Smooth muscle cell (in vitro differentiated cells): Measurements from ENCODE around the gene TNFAIP1. TPM values are rescaled to one million over a fixed set of nuclear protein-coding genes. Genes with fewer than 3 reads are reported as not detected.

Source experiments
- DNase-seq: peaks from one replicate; lab custom pipeline; 2025; ENCODE audit not compliant: unreplicated experiment; lab: John Stamatoyannopoulos, UW
- H2AFZ ChIP-seq: fragments of 200-600 bp; sonication (generic); 2 replicates; pipeline ENCODE4 v1.6.0; 2016; ENCODE audit warnings: antibody characterized with exemption, low read depth, mild to moderate bottlenecking
- H3F3A ChIP-seq: fragments of 200-600 bp; sonication (generic); 2 replicates; pipeline ENCODE4 v1.6.0; 2017; ENCODE audit warnings: antibody characterized with exemption, low read depth
- H3K27ac ChIP-seq: fragments of 200-600 bp; sonication (generic); 2 replicates; pipeline ENCODE4 v1.5.1; 2016; ENCODE audit warnings: low read depth, mild to moderate bottlenecking
- H3K27me3 ChIP-seq: fragments of 200-600 bp; sonication (generic); 2 replicates; pipeline ENCODE4 v1.6.1; 2016; ENCODE audit warnings: low read depth, mild to moderate bottlenecking
- H3K36me3 ChIP-seq: fragments of 200-600 bp; sonication (generic); 2 replicates; pipeline ENCODE4 v1.5.1; 2016; ENCODE audit warnings: low read depth
- H3K4me1 ChIP-seq: fragments of 200-600 bp; sonication (generic); 2 replicates; pipeline ENCODE4 v1.5.1; 2016; ENCODE audit warnings: low read depth
- H3K4me2 ChIP-seq: fragments of 200-600 bp; sonication (generic); 2 replicates; pipeline ENCODE4 v1.6.0; 2016; ENCODE audit warnings: mild to moderate bottlenecking
- H3K4me3 ChIP-seq: fragments of 200-600 bp; sonication (generic); 2 replicates; pipeline ENCODE4 v1.5.1; 2016; ENCODE audit warnings: mild to moderate bottlenecking
- H3K79me2 ChIP-seq: fragments of 200-600 bp; sonication (generic); 2 replicates; pipeline ENCODE4 v1.6.0; 2016; ENCODE audit warnings: low read depth, mild to moderate bottlenecking
- H3K9ac ChIP-seq: fragments of 200-600 bp; sonication (generic); 2 replicates; pipeline ENCODE4 v1.6.0; 2016; ENCODE audit warnings: low read depth
- H3K9me3 ChIP-seq: fragments of 200-600 bp; sonication (generic); replicated peaks from 2 replicates; pipeline ENCODE4 v1.5.1; 2016; ENCODE audit warnings: low read depth
- H4K20me1 ChIP-seq: fragments of 200-600 bp; sonication (generic); 2 replicates; pipeline ENCODE4 v1.6.0; 2016; ENCODE audit warnings: low read depth
- CTCF ChIP-seq: fragments of 200-600 bp; sonication (generic); IDR thresholded peaks from 2 replicates; pipeline ENCODE4 v1.5.1; 2017; ENCODE audit warnings: borderline replicate concordance, mild to moderate bottlenecking, antibody characterized with exemption; ENCODE audit not compliant: insufficient read depth, poor library complexity, severe bottlenecking
- WGBS: methylation state at CpG from one replicate; pipeline ENCODE4 v1.1.7; 2016; ENCODE audit warnings: low lambda C conversion rate; 5-methylcytosine and 5-hydroxymethylcytosine counted together
- microRNA-seq: library from miRNA; unstranded; fragments of <30 nt; microRNA quantifications from one replicate; pipeline ENCODE4, GENCODE V29; 2016; ENCODE audit warnings: borderline number of aligned reads
- polyA plus RNA-seq: library from polyadenylated mRNA; unstranded; fragments of >200 nt; fragmentation: Nextera tagmentation; extraction: Ambion mirVana; gene quantifications from 2 replicates; pipeline ENCODE4 v1.2.1, GENCODE V29; 2016
- total RNA-seq: library from RNA; depleted of rRNA; stranded (reverse); fragments of >200 nt; gene quantifications from 2 replicates; pipeline ENCODE4 v1.2.3, GENCODE V29; 2014

TNFAIP1 gene
- total and polyA plus RNA-seq, 2 experiments from 2014 or later: 75.0 to 81.0 TPM

- no peak overlapping the region for H3K4me2 ChIP-seq
- peaks cover 7% of the 10 kb centered on the region for H3F3A ChIP-seq
- no peaks in the 10 kb centered on the region for H4K20me1 ChIP-seq
- H2AFZ ChIP-seq: no peak overlapping the region
- H3K79me2 ChIP-seq: no peaks in the 10 kb centered on the region
- H3K4me1 ChIP-seq: no peaks in the 10 kb centered on the region
- no peak overlapping the region for H3K9ac ChIP-seq
- H3K36me3 ChIP-seq: no peaks in the 10 kb centered on the region
- no peaks in the 10 kb centered on the region for H3K27me3 ChIP-seq
- H3K9me3 ChIP-seq: no peaks in the 10 kb centered on the region
- 93% methylated on average over 6 of the region's 6 CpGs for WGBS
- TF ChIP-seq CTCF: no peak
- no peak overlapping the region for H3K27ac ChIP-seq
- H3K4me3 ChIP-seq: no peak overlapping the region
- no peak for DNase-seq
These were observed 60.4 kb downstream of the TNFAIP1 start for GRCh38 chr17:28395968-28396367.

Small RNAs within 50 kb of the gene (microRNA-seq; reads per million reads assigned to microRNA genes)
- gene MIR4723: 1.8 reads per million

Other genes with a start within 250 kb of the TNFAIP1 start
- gene TMEM97, start 16.6 kb upstream of the TNFAIP1 start, total RNA-seq: 11.2 and 12.1 TPM in 2 replicates
- 15.8 and 17.2 TPM in 2 replicates for gene TMEM97, start 16.6 kb upstream of the TNFAIP1 start, polyA plus RNA-seq
- gene IFT20, start 289 bp upstream of the TNFAIP1 start, total RNA-seq: 49.8 and 102 TPM in 2 replicates
- gene IFT20, start 289 bp upstream of the TNFAIP1 start, polyA plus RNA-seq: 83.8 and 88.9 TPM in 2 replicates
- gene POLDIP2, start 21.8 kb downstream of the TNFAIP1 start, total RNA-seq: 52.6 and 55.0 TPM in 2 replicates
- gene POLDIP2, start 21.8 kb downstream of the TNFAIP1 start, polyA plus RNA-seq: 82.9 and 83.2 TPM in 2 replicates
- not detected in 2 replicates for gene SEBOX, start 29.4 kb downstream of the TNFAIP1 start, total RNA-seq
- gene SEBOX, start 29.4 kb downstream of the TNFAIP1 start, polyA plus RNA-seq: not detected in 2 replicates
- gene VTN, start 34.5 kb downstream of the TNFAIP1 start, total RNA-seq: 60.3 and 90.5 TPM in 2 replicates
- 71.2 and 90.3 TPM in 2 replicates for gene VTN, start 34.5 kb downstream of the TNFAIP1 start, polyA plus RNA-seq
- gene SARM1, start 35.9 kb downstream of the TNFAIP1 start, total RNA-seq: 8.2 and 13.4 TPM in 2 replicates
- gene SARM1, start 35.9 kb downstream of the TNFAIP1 start, polyA plus RNA-seq: 8.3 and 8.7 TPM in 2 replicates
- gene SLC46A1, start 70.5 kb downstream of the TNFAIP1 start, total RNA-seq: 5.1 and 20.9 TPM in 2 replicates
- 7.0 and 10.3 TPM in 2 replicates for gene SLC46A1, start 70.5 kb downstream of the TNFAIP1 start, polyA plus RNA-seq
- not detected in 2 replicates for gene SLC13A2, start 137.9 kb downstream of the TNFAIP1 start, total RNA-seq
- gene SLC13A2, start 137.9 kb downstream of the TNFAIP1 start, polyA plus RNA-seq: not detected in 2 replicates
- 0.36 TPM in 1 of 2 replicates, not detected in the other for gene FOXN1, start 170.6 kb downstream of the TNFAIP1 start, total RNA-seq
- not detected in 2 replicates for gene FOXN1, start 170.6 kb downstream of the TNFAIP1 start, polyA plus RNA-seq
- gene UNC119, start 216.9 kb downstream of the TNFAIP1 start, total RNA-seq: 46.9 and 48.3 TPM in 2 replicates
- gene UNC119, start 216.9 kb downstream of the TNFAIP1 start, polyA plus RNA-seq: 35.9 and 40.2 TPM in 2 replicates
- 27.4 and 61.3 TPM in 2 replicates for gene PIGS, start 235.8 kb downstream of the TNFAIP1 start, total RNA-seq
- gene PIGS, start 235.8 kb downstream of the TNFAIP1 start, polyA plus RNA-seq: 69.2 and 75.4 TPM in 2 replicates
- 72.6 and 106 TPM in 2 replicates for gene ALDOC, start 241.1 kb downstream of the TNFAIP1 start, total RNA-seq
- 61.7 and 71.5 TPM in 2 replicates for gene ALDOC, start 241.1 kb downstream of the TNFAIP1 start, polyA plus RNA-seq